A549 (cell line): ENCODE results near the gene RNH1. TPM values are rescaled to one million over a fixed set of nuclear protein-coding genes. Genes with fewer than 3 reads are reported as not detected.

ENCODE experiments used
- ATAC-seq, 2 experiments: fragments of 200-7000 bp in 1 of 2; fragments of >200 bp in 1 of 2; cut with Nextera tagmentation in 1 of 2; cut with Tn5 transposase in 1 of 2; 3 replicates each; pipeline versions ENCODE4 v1.8.0 to v1.9.1; 2018 to 2020; ENCODE audit warnings: mild to moderate bottlenecking in 1 of 2, moderate library complexity in 1 of 2
- CTCF ChIA-PET: fragments of 300-600 bp; sonication (Branson Sonifier 250); formaldehyde crosslinking; extraction: SDS; loops from one replicate; lab custom pipeline; 2021; ENCODE audit warnings: antibody characterized with exemption, inconsistent platforms; lab: Yijun Ruan, JAX
- POLR2A ChIA-PET: fragments of 350-600 bp; formaldehyde crosslinking; extraction: SDS; loops from one replicate; lab custom pipeline; 2021; ENCODE audit warnings: antibody characterized with exemption, inconsistent platforms; lab: Yijun Ruan, JAX
- DNase-seq, 2 experiments: peaks; one replicate each; pipeline versions ENCODE4 v3.0.0 to v3.0.0-alpha.2; 2011 to 2016; ENCODE audit warnings: low read depth in 1 of 2, low spot score in 1 of 2
- FAIRE-seq: peaks from 2 replicates; lab custom pipeline; 2011; peaks lifted over from hg19 to GRCh38; lab: Jason Lieb, UNC
- H3K27ac ChIP-seq, 2 experiments: fragments of >200 bp; sonication (Bioruptor Twin); formaldehyde crosslinking; 3 replicates each; pipeline ENCODE4 v1.5.1; 2016 to 2017
- H3K4me1 ChIP-seq: fragments of >200 bp; sonication (Bioruptor Twin); formaldehyde crosslinking; 3 replicates; pipeline ENCODE4 v1.6.1; 2016
- H3K4me2 ChIP-seq: fragments of >200 bp; sonication (Bioruptor Twin); formaldehyde crosslinking; 3 replicates; pipeline ENCODE4 v1.6.1; 2016
- H3K4me3 ChIP-seq: fragments of >200 bp; sonication (Bioruptor Twin); formaldehyde crosslinking; 3 replicates; pipeline ENCODE4 v1.5.1; 2016
- H3K9me3 ChIP-seq: fragments of >200 bp; sonication (Bioruptor Twin); formaldehyde crosslinking; 3 replicates; pipeline ENCODE4 v1.6.1; 2016
- BHLHE40 ChIP-seq: IDR thresholded peaks from 2 replicates; pipeline ENCODE4 v1.6.1; 2012; ENCODE audit warnings: low read depth, low read length, inconsistent platforms
- CBX2 ChIP-seq: fragments of 200-600 bp; sonication (generic); IDR thresholded peaks from 2 replicates; pipeline ENCODE4 v1.6.1; 2016; ENCODE audit warnings: low read depth, mild to moderate bottlenecking, borderline replicate concordance
- CBX8 ChIP-seq: fragments of 200-600 bp; sonication (generic); IDR thresholded peaks from 2 replicates; pipeline ENCODE4 v1.6.1; 2016
- CEBPB ChIP-seq, 2 experiments: fragments of >200 bp in 1 of 2; sonication (Bioruptor Twin) in 1 of 2; formaldehyde crosslinking in 1 of 2; IDR thresholded peaks; 2 replicates each; pipeline ENCODE4 v1.6.1; 2012 to 2016
- CHD4 ChIP-seq: fragments of 200-600 bp; sonication (generic); IDR thresholded peaks from 2 replicates; pipeline ENCODE4 v1.6.1; 2016; ENCODE audit warnings: antibody characterized with exemption, mild to moderate bottlenecking, borderline replicate concordance
- EP300 ChIP-seq, 2 experiments: fragments of >200 bp; sonication (Bioruptor Twin); formaldehyde crosslinking; IDR thresholded peaks; 2 replicates in 1 of 2; 3 replicates in 1 of 2; pipeline ENCODE4 v1.6.1; 2016 to 2017
- FOSB ChIP-seq: fragments of 250-450 bp; sonication (Bioruptor Pico); IDR thresholded peaks from 2 replicates; pipeline ENCODE4 v1.5.0; 2020; ENCODE audit warnings: mild to moderate bottlenecking, moderate library complexity
- GATA3 ChIP-seq: IDR thresholded peaks from 2 replicates; pipeline ENCODE4 v1.6.1; 2012; ENCODE audit warnings: borderline replicate concordance
- HDAC2 ChIP-seq: fragments of 200-600 bp; sonication (generic); IDR thresholded peaks from 2 replicates; pipeline ENCODE4 v1.6.1; 2016
- HEYL ChIP-seq: fragments of 250-450 bp; sonication (Bioruptor Pico); IDR thresholded peaks from 2 replicates; pipeline ENCODE4 v1.8.0; 2021; ENCODE audit warnings: mild to moderate bottlenecking, moderate library complexity
- HOXB5 ChIP-seq: fragments of 250-450 bp; sonication (Bioruptor Pico); IDR thresholded peaks from 2 replicates; pipeline ENCODE4 v1.5.0; 2020; ENCODE audit warnings: mild to moderate bottlenecking, moderate library complexity
- JUNB ChIP-seq: fragments of >200 bp; sonication (Bioruptor Twin); formaldehyde crosslinking; IDR thresholded peaks from 2 replicates; pipeline ENCODE4 v1.6.1; 2016
- KDM1A ChIP-seq: fragments of 200-600 bp; sonication (generic); IDR thresholded peaks from 2 replicates; pipeline ENCODE4 v1.6.1; 2016; ENCODE audit warnings: low read depth, mild to moderate bottlenecking
- KDM5A ChIP-seq: fragments of 200-600 bp; sonication (generic); IDR thresholded peaks from 2 replicates; pipeline ENCODE4 v1.6.1; 2016; ENCODE audit warnings: antibody characterized with exemption, mild to moderate bottlenecking
- MAFK ChIP-seq: fragments of 450-650 bp; IDR thresholded peaks from 2 replicates; pipeline ENCODE4 v1.6.1; 2014; ENCODE audit not compliant: partially characterized antibody
- MAZ ChIP-seq: fragments of 150-350 bp; IDR thresholded peaks from 2 replicates; pipeline ENCODE4 v1.6.1; 2014; ENCODE audit warnings: antibody characterized with exemption, low read depth, low read length, borderline replicate concordance
- NR3C1 ChIP-seq: fragments of >200 bp; sonication (Bioruptor Twin); formaldehyde crosslinking; IDR thresholded peaks from 3 replicates; pipeline ENCODE4 v1.6.1; 2017
- POLR2A ChIP-seq: IDR thresholded peaks from 2 replicates; pipeline ENCODE4 v1.6.1; 2012; ENCODE audit warnings: mild to moderate bottlenecking, low read length
- RAD21 ChIP-seq, 2 experiments: fragments of >200 bp in 1 of 2; sonication (Bioruptor Twin) in 1 of 2; formaldehyde crosslinking in 1 of 2; IDR thresholded peaks in 1 of 2; conservative IDR thresholded peaks in 1 of 2; 2 replicates in 1 of 2; 3 replicates in 1 of 2; pipeline ENCODE4 v1.6.1; 2012 to 2018; ENCODE audit warnings: inconsistent platforms in 1 of 2
- RARB ChIP-seq: fragments of 250-450 bp; sonication (Bioruptor Pico); IDR thresholded peaks from 2 replicates; pipeline ENCODE4 v1.8.0; 2021; ENCODE audit warnings: mild to moderate bottlenecking, moderate library complexity
- RCOR1 ChIP-seq: fragments of 150-350 bp; IDR thresholded peaks from 2 replicates; pipeline ENCODE4 v1.6.1; 2014; ENCODE audit warnings: antibody characterized with exemption, low read length, low read depth
- RFX5 ChIP-seq: fragments of 450-650 bp; IDR thresholded peaks from 2 replicates; pipeline ENCODE4 v1.7.1; 2014; ENCODE audit warnings: antibody characterized with exemption, mild to moderate bottlenecking, moderate library complexity
- SMC3 ChIP-seq: fragments of >200 bp; sonication (Bioruptor Twin); formaldehyde crosslinking; IDR thresholded peaks from 3 replicates; pipeline ENCODE4 v1.6.1; 2018; ENCODE audit warnings: inconsistent platforms
- TP53 ChIP-seq: fragments of 250-450 bp; sonication (Bioruptor Pico); IDR thresholded peaks from 2 replicates; pipeline ENCODE4 v1.5.0; 2021; ENCODE audit warnings: mild to moderate bottlenecking, moderate library complexity
- ZSCAN20 ChIP-seq: fragments of 250-450 bp; sonication (Bioruptor Pico); IDR thresholded peaks from 2 replicates; pipeline ENCODE4 v1.8.0; 2022; ENCODE audit warnings: mild to moderate bottlenecking, moderate library complexity
- WGBS: methylation state at CpG from one replicate; pipeline ENCODE4 v1.1.6; 2017; ENCODE audit errors: missing lambda C conversion rate; 5-methylcytosine and 5-hydroxymethylcytosine counted together
- polyA plus RNA-seq, 4 experiments: library from polyadenylated mRNA; depleted of rRNA in 3 of 4; stranded (reverse); fragments of >200 nt; fragmentation: RNase III in 1 of 4; extraction: RNeasy Plus Mini Kit Qiagen cat#74134 plus additional on column Dnase treatment in 1 of 4; gene quantifications; 2 replicates in 3 of 4; 3 replicates in 1 of 4; pipeline ENCODE4 v1.2.3, GENCODE V29; 2011 to 2017
- TF ChIP-seq, protein P1 (sequence below): IDR thresholded peaks from 2 replicates; pipeline ENCODE4 v1.6.1; 2012
- TF ChIP-seq, protein P2 (sequence below): fragments of >200 bp; sonication (Bioruptor Twin); formaldehyde crosslinking; IDR thresholded peaks from 3 replicates; pipeline ENCODE4 v1.6.1; 2016
- TF ChIP-seq, protein P3 (sequence below): fragments of 250-450 bp; sonication (Bioruptor Pico); IDR thresholded peaks from 2 replicates; pipeline ENCODE4 v1.5.0; 2020; ENCODE audit warnings: low read depth, mild to moderate bottlenecking, moderate library complexity
- TF ChIP-seq, protein P4 (sequence below): fragments of 150-350 bp; IDR thresholded peaks from 2 replicates; pipeline ENCODE4 v1.6.1; 2014; ENCODE audit warnings: low read depth, mild to moderate bottlenecking, low read length
- TF ChIP-seq, protein P5 (sequence below): fragments of >200 bp; sonication (Bioruptor Twin); formaldehyde crosslinking; IDR thresholded peaks from 2 replicates; pipeline ENCODE4 v1.6.1; 2016

Gene RNH1
- polyA plus RNA-seq, 2 of the 4 experiments (the other 2 are of a cell fraction) = 85.8 to 135 TPM

DNA sequence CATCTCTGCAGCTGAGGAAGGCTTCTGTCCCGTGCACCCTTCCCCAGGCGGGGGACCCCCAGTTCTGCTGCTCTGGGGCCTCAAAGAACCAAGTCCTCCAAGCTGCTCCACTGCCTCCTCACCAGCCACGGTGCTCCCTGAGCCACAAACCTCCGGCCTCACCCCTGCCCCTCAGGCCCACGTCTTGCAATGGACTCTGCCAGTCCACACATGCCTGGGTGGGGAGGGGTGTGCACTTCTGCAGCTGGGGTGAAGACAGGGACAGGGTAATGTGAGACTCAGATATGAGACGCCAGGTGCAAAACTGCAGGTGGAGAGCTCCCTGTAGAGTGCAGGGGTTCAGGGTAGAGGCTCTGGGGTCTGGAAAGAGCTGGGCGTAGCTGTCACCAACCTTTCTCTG lies 60.2 kb downstream of the RNH1 start:
- TF ChIP-seq, protein P1, sequence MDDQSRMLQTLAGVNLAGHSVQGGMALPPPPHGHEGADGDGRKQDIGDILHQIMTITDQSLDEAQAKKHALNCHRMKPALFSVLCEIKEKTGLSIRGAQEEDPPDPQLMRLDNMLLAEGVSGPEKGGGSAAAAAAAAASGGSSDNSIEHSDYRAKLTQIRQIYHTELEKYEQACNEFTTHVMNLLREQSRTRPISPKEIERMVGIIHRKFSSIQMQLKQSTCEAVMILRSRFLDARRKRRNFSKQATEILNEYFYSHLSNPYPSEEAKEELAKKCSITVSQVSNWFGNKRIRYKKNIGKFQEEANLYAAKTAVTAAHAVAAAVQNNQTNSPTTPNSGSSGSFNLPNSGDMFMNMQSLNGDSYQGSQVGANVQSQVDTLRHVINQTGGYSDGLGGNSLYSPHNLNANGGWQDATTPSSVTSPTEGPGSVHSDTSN = no peak
- TF ChIP-seq MAZ (no peak), CHD4 (no peak), KDM1A (no peak), NR3C1 (no peak), RCOR1 (no peak), TP53 (CRISPR knock-in tag) (no peak), HDAC2 (no peak), POLR2A (no peak), MAFK (no peak), FOSB (CRISPR knock-in tag) (no peak), HEYL (CRISPR knock-in tag) (no peak)
- TF ChIP-seq, protein P2, sequence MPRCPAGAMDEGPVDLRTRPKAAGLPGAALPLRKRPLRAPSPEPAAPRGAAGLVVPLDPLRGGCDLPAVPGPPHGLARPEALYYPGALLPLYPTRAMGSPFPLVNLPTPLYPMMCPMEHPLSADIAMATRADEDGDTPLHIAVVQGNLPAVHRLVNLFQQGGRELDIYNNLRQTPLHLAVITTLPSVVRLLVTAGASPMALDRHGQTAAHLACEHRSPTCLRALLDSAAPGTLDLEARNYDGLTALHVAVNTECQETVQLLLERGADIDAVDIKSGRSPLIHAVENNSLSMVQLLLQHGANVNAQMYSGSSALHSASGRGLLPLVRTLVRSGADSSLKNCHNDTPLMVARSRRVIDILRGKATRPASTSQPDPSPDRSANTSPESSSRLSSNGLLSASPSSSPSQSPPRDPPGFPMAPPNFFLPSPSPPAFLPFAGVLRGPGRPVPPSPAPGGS = no peak
- TF ChIP-seq, protein P3, sequence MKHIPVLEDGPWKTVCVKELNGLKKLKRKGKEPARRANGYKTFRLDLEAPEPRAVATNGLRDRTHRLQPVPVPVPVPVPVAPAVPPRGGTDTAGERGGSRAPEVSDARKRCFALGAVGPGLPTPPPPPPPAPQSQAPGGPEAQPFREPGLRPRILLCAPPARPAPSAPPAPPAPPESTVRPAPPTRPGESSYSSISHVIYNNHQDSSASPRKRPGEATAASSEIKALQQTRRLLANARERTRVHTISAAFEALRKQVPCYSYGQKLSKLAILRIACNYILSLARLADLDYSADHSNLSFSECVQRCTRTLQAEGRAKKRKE = no peak
- TF ChIP-seq, all 56 proteins: peak for 0
- ChIA-PET POLR2A (interaction anchor here (2.1 to 2.4 kb wide), 2 partner anchors 41 to 239 kb away, joined by 10 to 30 read pairs; partner anchors contain the start of genes BET1L and RIC8A), CTCF (interaction anchor here (0.9 to 8.4 kb wide), 7 partner anchors 11 to 146 kb away, joined by 3 to 112 read pairs (median 10); no protein-coding TSS in a partner anchor)
- no peaks in the 10 kb centered on the region for H3K9me3 ChIP-seq
- DNase-seq (no peak), ATAC-seq (no peak), FAIRE-seq (no peak)
- no peak overlapping the region for H3K4me2 ChIP-seq
- H3K27ac ChIP-seq = no peak overlapping the region
- WGBS = 78% methylated on average over 7 of the region's 7 CpGs
- H3K4me1 ChIP-seq = peaks cover 18% of the 10 kb centered on the region
- no peak overlapping the region for H3K4me3 ChIP-seq

DNA sequence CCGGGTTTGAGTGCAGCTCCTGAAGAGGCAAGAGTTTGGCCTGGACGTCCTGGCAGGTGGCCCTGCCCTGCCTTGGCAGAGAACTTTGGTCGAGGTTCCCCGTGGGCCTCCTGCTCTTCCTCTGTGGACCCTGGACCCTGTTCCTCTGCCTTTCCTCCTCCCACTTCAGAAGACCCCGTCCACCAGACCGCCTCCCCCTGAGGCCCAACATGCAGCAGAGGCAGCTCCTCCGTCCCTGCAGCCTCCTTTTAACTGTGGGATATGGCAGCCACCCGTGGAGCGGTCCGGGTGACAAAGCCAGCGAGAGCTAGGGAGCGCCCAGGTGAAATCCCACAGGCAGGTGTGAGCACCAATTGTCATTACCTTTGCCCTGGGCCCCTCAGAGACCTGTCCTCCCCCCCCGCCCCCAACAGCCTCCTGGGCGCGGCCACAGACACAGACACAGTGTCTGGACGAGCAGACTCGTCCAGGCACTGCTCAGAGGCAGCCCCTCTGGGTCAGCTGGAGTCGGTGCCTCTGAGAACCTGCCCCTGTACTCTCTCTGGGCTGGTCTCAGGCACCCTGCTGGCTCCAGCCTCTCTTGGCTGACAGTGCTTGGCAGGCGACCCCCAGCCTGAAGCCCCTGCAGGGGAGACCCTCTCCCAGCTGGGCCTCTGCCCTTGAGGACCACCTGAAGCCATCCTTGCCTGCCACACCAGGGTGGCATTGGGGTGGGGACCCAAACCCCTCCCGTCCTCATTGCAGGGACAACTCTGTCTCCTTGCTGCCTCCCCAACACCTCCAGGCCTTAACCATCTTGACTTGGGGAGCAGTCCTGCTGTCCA lies 61.1 kb downstream of the RNH1 start:
- CTCF ChIA-PET = interaction anchor here (1.0 to 2.9 kb wide), 4 partner anchors 10 to 145 kb away, joined by 3 to 16 read pairs (median 4); no protein-coding TSS in a partner anchor
- ATAC-seq (no peak), FAIRE-seq (no peak), DNase-seq (no peak)
- WGBS = 63% methylated on average over 14 of the region's 20 CpGs
- POLR2A ChIA-PET = no interaction called here
- no peak overlapping the region for H3K4me3 ChIP-seq
- no peaks in the 10 kb centered on the region for H3K9me3 ChIP-seq
- TF ChIP-seq RARB (CRISPR knock-in tag) (no peak), CBX2 (no peak), CEBPB (IDR thresholded peaks at IDR 0.05) (no peak), HOXB5 (no peak), KDM5A (no peak), BHLHE40 (no peak), SMC3 (no peak), RAD21 (conservative IDR thresholded peaks at IDR 0.05 in 1 of 2, IDR thresholded peaks at IDR 0.05 in 1 of 2) (no peak), KDM1A (no peak), JUNB (no peak), CBX8 (no peak), ZSCAN20 (CRISPR knock-in tag) (no peak), RFX5 (no peak), HDAC2 (no peak), POLR2A (no peak), EP300 (IDR thresholded peaks at IDR 0.05) (no peak), GATA3 (no peak)
- TF ChIP-seq, protein P4, sequence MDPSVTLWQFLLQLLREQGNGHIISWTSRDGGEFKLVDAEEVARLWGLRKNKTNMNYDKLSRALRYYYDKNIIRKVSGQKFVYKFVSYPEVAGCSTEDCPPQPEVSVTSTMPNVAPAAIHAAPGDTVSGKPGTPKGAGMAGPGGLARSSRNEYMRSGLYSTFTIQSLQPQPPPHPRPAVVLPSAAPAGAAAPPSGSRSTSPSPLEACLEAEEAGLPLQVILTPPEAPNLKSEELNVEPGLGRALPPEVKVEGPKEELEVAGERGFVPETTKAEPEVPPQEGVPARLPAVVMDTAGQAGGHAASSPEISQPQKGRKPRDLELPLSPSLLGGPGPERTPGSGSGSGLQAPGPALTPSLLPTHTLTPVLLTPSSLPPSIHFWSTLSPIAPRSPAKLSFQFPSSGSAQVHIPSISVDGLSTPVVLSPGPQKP = no peak
- TF ChIP-seq, protein P5, sequence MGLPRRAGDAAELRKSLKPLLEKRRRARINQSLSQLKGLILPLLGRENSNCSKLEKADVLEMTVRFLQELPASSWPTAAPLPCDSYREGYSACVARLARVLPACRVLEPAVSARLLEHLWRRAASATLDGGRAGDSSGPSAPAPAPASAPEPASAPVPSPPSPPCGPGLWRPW = no peak
- peak overlapping the region in 1 of 2 experiments; percentile 31; a peak in 1 of 6 replicates for H3K27ac ChIP-seq
- H3K4me1 ChIP-seq = peaks cover 13% of the 10 kb centered on the region
- H3K4me2 ChIP-seq = no peak overlapping the region
